GM21381 (cell line): Measurements from ENCODE around the gene THAP2.
"Not testable (repeated sequence)": the region's sequence is repeated elsewhere in the genome, so short reads cannot be mapped to it uniquely, and the experiment has no call there.

Source experiments
- ATAC-seq: cut with Tn5 transposase; IDR thresholded peaks from one replicate; pipeline ENCODE4 v1.9.1; 2021; ENCODE audit warnings: mild to moderate bottlenecking, moderate library complexity; ENCODE audit not compliant: unreplicated experiment

The THAP2 gene

GRCh38 chr12:71661977-71662530 is 2.0 kb upstream of the THAP2 start:
- ATAC-seq: no peak

- ATAC-seq: peak; percentile 20
Observed at GRCh38 chr12:71662849-71663560, 1.1 kb upstream of the THAP2 start.

- ATAC-seq: peak; percentile 13
Observed at GRCh38 chr12:71664411-71665089, 449 bp downstream of the THAP2 start.

- ATAC-seq: no peak
Observed at GRCh38 chr12:71665090-71665463, 976 bp downstream of the THAP2 start.

GRCh38 chr12:71666259-71666658 is 2.2 kb downstream of the THAP2 start:
- no peak for ATAC-seq

- ATAC-seq: no peak
Observed at GRCh38 chr12:71671311-71671710, 7.2 kb downstream of the THAP2 start.

- ATAC-seq: no peak
Observed at GRCh38 chr12:71671816-71672215, 7.7 kb downstream of the THAP2 start.

GRCh38 chr12:71682466-71682865 is 18.4 kb downstream of the THAP2 start:
- ATAC-seq: no peak

GRCh38 chr12:71683633-71684032 is 19.5 kb downstream of the THAP2 start:
- no peak for ATAC-seq

- ATAC-seq: no peak
Observed at GRCh38 chr12:71684081-71684480, 20.0 kb downstream of the THAP2 start.

GRCh38 chr12:71685312-71685906 is 21.3 kb downstream of the THAP2 start:
- ATAC-seq: no peak

- ATAC-seq: peak; percentile 89
Observed at GRCh38 chr12:71685914-71686657, 22.0 kb downstream of the THAP2 start, which contains the start of gene TMEM19. Gene TMEM19, plus strand, starts transcription at chr12:71686082. Its CDS starts 599 bp downstream, at chr12:71686681.

- ATAC-seq: no peak
Observed at GRCh38 chr12:71686658-71687025, 22.5 kb downstream of the THAP2 start.

GRCh38 chr12:71687172-71687571 is 23.1 kb downstream of the THAP2 start:
- ATAC-seq: not testable (repeated sequence)

- ATAC-seq: no peak
Observed at GRCh38 chr12:71688961-71689570, 25.0 kb downstream of the THAP2 start.

- no peak for ATAC-seq
Observed at GRCh38 chr12:71691504-71692129, 27.5 kb downstream of the THAP2 start.

- ATAC-seq: no peak
Observed at GRCh38 chr12:71693126-71693525, 29.0 kb downstream of the THAP2 start.

GRCh38 chr12:71693651-71694050 is 29.6 kb downstream of the THAP2 start:
- ATAC-seq: peak; percentile 5

- ATAC-seq: peak; percentile 85
Observed at GRCh38 chr12:71694099-71694820, 30.2 kb downstream of the THAP2 start.

- no peak for ATAC-seq
Observed at GRCh38 chr12:71695782-71696181, 31.7 kb downstream of the THAP2 start.
